ENCODE results near the gene ZFR2. TPM values are rescaled to one million over a fixed set of nuclear protein-coding genes. Genes with fewer than 3 reads are reported as not detected.

ZFR2 gene
- not detected for total RNA-seq

DNA sequence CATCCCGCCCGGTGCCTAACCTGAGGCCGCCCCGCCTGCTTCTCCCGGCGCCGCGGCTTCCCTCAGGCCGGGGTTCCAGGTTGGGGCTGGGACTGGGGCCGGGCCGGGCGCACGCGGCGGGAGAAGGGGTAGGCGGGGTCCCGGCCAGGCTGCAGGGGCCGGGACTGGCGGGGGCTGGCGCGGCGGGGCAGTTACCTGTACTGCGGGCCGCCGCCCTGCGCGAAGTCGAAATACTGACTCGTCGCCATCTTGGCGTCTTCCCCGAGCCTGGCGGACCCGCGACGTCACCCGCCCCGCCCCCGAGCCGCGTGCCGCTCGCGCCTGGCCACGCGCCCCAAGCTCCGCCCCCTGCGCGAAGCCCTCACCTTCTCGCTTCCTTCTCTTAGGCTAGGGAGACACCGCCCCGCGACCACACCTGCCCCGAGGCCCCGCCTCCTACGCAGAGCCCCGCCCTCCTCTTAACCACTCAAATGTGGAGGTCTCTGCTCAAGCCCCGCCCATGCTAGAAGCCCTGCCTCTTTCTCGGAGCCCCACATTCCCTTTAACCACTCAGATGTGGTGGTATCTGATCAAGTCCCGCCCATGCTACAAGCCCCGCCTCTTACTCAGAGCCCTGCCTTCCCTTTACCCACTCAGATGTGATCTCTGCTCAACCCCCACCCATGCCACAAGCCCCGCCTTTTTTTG lies at the start of gene ZFR2:
Gene ZFR2 (minus strand): TSS at position 269 of the 687 bp plus-strand sequence. CDS start 21 bp downstream, at position 248.
- no peak for DNase-seq
- Histone ChIP-seq H3K27me3 (peaks cover 17 to 28% of the 10 kb centered on the region in 2 donors), H3K4me3 (no peak within 1 kb of the TSS), H3K36me3 (no peaks in the 10 kb centered on the region), H3K4me1 (no peaks in the 10 kb centered on the region), H3K27ac (no peak within 1 kb of the TSS), H3K9me3 (no peaks in the 10 kb centered on the region)
- intact Hi-C loops (cut with DNase I; ENCODE audit: low total_unique reads): no loop called here
- TF ChIP-seq POLR2A (IDR thresholded peaks at IDR 0.05): no peak
- TF ChIP-seq, protein P1, sequence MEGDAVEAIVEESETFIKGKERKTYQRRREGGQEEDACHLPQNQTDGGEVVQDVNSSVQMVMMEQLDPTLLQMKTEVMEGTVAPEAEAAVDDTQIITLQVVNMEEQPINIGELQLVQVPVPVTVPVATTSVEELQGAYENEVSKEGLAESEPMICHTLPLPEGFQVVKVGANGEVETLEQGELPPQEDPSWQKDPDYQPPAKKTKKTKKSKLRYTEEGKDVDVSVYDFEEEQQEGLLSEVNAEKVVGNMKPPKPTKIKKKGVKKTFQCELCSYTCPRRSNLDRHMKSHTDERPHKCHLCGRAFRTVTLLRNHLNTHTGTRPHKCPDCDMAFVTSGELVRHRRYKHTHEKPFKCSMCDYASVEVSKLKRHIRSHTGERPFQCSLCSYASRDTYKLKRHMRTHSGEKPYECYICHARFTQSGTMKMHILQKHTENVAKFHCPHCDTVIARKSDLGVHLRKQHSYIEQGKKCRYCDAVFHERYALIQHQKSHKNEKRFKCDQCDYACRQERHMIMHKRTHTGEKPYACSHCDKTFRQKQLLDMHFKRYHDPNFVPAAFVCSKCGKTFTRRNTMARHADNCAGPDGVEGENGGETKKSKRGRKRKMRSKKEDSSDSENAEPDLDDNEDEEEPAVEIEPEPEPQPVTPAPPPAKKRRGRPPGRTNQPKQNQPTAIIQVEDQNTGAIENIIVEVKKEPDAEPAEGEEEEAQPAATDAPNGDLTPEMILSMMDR (IDR thresholded peaks at IDR 0.05): no peak

DNA sequence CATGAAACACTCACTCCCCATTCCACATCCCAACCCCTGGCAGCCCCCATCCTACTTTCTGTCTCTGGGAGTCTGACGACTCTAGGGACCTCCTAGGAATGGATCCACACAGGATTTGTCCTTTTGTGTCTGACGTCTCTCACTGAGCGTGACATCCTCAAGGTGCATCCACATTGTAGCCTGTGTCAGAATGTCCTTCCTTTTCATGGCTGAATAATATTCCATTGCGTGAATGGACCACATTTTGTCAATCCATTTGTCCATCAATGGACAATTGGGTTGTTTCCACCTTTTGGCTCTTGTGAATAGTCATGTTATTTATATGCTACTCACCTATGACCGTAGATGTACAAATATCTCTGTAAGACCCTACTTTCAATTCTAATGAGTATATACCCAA lies 47.2 kb upstream of the ZFR2 start:
- DNase-seq: no peak
- TF ChIP-seq, protein P1 (IDR thresholded peaks at IDR 0.05): no peak
- TF ChIP-seq POLR2A (IDR thresholded peaks at IDR 0.05): no peak
- no peaks in the 10 kb centered on the region for H3K27me3 ChIP-seq
- no peak overlapping the region for H3K4me3 ChIP-seq
- H3K36me3 ChIP-seq: no peaks in the 10 kb centered on the region
- H3K9me3 ChIP-seq: no peaks in the 10 kb centered on the region
- no peaks in the 10 kb centered on the region for H3K4me1 ChIP-seq
- H3K27ac ChIP-seq: no peak overlapping the region
- intact Hi-C loops (cut with DNase I; ENCODE audit: low total_unique reads): no loop called here

DNA sequence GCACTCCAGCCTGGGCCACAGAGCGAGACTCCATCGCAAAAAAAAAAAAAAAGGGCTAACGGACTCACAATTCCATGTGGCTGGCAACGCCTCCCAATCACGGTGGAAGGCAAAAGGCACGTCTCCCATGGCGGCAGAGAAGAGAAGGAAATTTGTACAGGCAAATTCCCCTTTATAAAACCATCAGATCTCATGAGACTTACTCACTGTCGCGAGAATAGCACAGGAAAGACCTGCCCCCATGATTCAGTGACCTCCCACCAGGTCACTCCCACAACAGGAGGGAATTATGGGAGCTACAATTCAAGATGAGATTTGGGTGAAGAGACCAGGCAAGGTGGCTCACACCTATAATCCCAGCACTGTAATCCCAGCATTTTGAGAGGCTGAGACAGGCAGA lies 45.4 kb upstream of the ZFR2 start:
- DNase-seq: no peak
- intact Hi-C loops (cut with DNase I; ENCODE audit: low total_unique reads): no loop called here
- no peaks in the 10 kb centered on the region for H3K27me3 ChIP-seq
- H3K9me3 ChIP-seq: no peaks in the 10 kb centered on the region
- no peaks in the 10 kb centered on the region for H3K4me1 ChIP-seq
- H3K36me3 ChIP-seq: no peaks in the 10 kb centered on the region
- no peak overlapping the region for H3K27ac ChIP-seq
- no peak overlapping the region for H3K4me3 ChIP-seq
- no peak for TF ChIP-seq POLR2A (IDR thresholded peaks at IDR 0.05)
- TF ChIP-seq, protein P1 (IDR thresholded peaks at IDR 0.05): no peak

DNA sequence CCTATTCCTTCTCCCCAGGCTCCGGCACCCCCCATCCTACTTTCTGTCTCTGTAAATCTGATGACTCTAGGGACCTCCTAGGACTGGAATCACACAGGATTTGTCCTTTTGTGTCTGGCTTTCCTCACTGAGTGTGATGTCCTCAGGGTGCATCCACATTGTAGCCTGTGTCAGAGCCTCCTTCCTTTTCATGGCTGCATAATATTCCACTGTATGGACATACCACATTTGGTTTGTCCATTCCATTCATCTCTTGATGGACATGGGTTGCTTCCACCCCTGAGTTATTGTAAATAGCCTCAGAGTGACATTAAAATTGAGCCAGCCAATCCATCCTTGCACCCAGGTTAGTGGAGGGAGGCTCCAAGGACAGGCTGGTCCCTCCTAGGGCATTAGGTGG lies 41.3 kb upstream of the ZFR2 start:
- Histone ChIP-seq H3K4me1 (no peaks in the 10 kb centered on the region), H3K27ac (no peak overlapping the region), H3K36me3 (no peaks in the 10 kb centered on the region), H3K27me3 (no peaks in the 10 kb centered on the region), H3K9me3 (no peaks in the 10 kb centered on the region), H3K4me3 (no peak overlapping the region)
- no peak for TF ChIP-seq POLR2A (IDR thresholded peaks at IDR 0.05)
- TF ChIP-seq, protein P1 (IDR thresholded peaks at IDR 0.05): no peak
- DNase-seq: no peak
- intact Hi-C loops (cut with DNase I; ENCODE audit: low total_unique reads): no loop called here

DNA sequence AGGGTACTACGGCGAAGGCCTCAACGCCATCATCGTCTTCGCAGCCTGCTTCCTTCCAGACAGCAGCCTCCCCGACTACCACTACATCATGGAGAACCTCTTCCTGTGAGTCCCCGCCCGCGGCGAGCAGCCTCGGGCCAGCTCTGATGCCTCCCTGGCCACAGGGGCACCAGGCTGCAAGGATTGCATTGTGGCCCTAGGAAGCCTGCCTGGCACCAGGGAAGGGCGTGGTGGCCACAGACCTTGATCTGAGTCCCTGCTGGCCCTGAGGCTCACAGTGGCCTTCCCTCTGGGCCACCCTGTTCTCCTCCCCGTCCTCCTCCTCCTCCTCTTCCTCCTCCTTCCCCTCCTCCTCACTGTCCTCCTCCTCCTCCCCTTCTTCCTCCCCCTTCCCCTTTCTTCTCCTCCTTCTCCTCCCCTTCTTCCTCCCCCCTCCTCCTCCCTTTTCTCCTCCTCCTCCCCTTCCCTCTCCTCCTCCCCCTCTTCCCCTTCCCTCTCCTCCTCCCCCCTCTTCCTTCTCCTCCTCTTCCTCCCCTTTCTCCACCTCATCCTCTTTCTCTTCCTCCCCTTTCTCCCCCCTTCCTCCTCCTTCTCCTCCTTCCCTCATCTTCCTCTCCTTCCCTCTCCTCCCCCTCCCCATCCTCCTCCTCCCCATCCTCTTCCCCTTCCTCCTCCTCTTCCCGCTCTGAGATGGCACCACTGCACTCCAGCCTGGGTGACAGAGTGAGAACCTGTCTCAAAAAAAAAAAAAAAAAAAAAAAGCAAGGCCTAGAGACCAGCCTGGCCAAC lies 39.6 kb upstream of the ZFR2 start:
- no peak for DNase-seq
- no peaks in the 10 kb centered on the region for H3K36me3 ChIP-seq
- intact Hi-C loops (cut with DNase I; ENCODE audit: low total_unique reads): no loop called here
- no peaks in the 10 kb centered on the region for H3K4me1 ChIP-seq
- H3K27ac ChIP-seq: no peak overlapping the region
- no peaks in the 10 kb centered on the region for H3K9me3 ChIP-seq
- no peaks in the 10 kb centered on the region for H3K27me3 ChIP-seq
- no peak overlapping the region for H3K4me3 ChIP-seq
- TF ChIP-seq POLR2A (IDR thresholded peaks at IDR 0.05): no peak
- TF ChIP-seq, protein P1 (IDR thresholded peaks at IDR 0.05): no peak
